Stimulated activated naive CD8-positive, alpha-beta T cell treated with anti-CD3 and anti-CD28 coated beads, Interleukin-15, Interleukin-2, amounts not matched to agents 100 U/mL and 50 U/mL, for 24 hours (primary cell): ENCODE data around the gene PRAME.

Experiments
- ATAC-seq: fragments of 150-1000 bp; cut with Tn5 transposase; one replicate; pipeline ENCODE4 v1.10.0; 2021
- DNase-seq: peaks from one replicate; pipeline ENCODE4 v3.0.0; 2021

The PRAME gene

GRCh38 chr22:22579869-22580604 lies 21.0 kb upstream of the PRAME start:
- ATAC-seq (no peak), DNase-seq (no peak)

- no peak for DNase-seq
- no peak for ATAC-seq
Measured at GRCh38 chr22:22578702-22579424, 19.8 kb upstream of the PRAME start.

- DNase-seq (no peak), ATAC-seq (no peak)
Measured at GRCh38 chr22:22576989-22577427, 17.9 kb upstream of the PRAME start.

GRCh38 chr22:22576244-22576988 lies 17.4 kb upstream of the PRAME start:
- DNase-seq: peak; percentile 56
- ATAC-seq: peak; percentile 9

GRCh38 chr22:22574361-22574760 lies 15.3 kb upstream of the PRAME start:
- DNase-seq (no peak), ATAC-seq (no peak)

GRCh38 chr22:22573047-22573889 lies 14.2 kb upstream of the PRAME start:
- no peak for ATAC-seq
- DNase-seq: no peak

- ATAC-seq: no peak
- DNase-seq: no peak
Measured at GRCh38 chr22:22571862-22572261, 12.8 kb upstream of the PRAME start.

GRCh38 chr22:22571429-22571828 lies 12.4 kb upstream of the PRAME start:
- DNase-seq (no peak), ATAC-seq (no peak)

- no peak for ATAC-seq
- DNase-seq: no peak
Measured at GRCh38 chr22:22569218-22569617, 10.2 kb upstream of the PRAME start.

- DNase-seq (no peak), ATAC-seq (no peak)
Measured at GRCh38 chr22:22565981-22566380, 6.9 kb upstream of the PRAME start.

- DNase-seq (no peak), ATAC-seq (no peak)
Measured at GRCh38 chr22:22558071-22558971, 744 bp downstream of the PRAME start.

- DNase-seq: no peak
- ATAC-seq: no peak
Measured at GRCh38 chr22:22556995-22557925, 1.8 kb downstream of the PRAME start.

- ATAC-seq (no peak), DNase-seq (no peak)
Measured at GRCh38 chr22:22556578-22556977, 2.5 kb downstream of the PRAME start.

- DNase-seq (no peak), ATAC-seq (no peak)
Measured at GRCh38 chr22:22555596-22555995, 3.5 kb downstream of the PRAME start.

- no peak for DNase-seq
- ATAC-seq: no peak
Measured at GRCh38 chr22:22554587-22555284, 4.3 kb downstream of the PRAME start.

- ATAC-seq (no peak), DNase-seq (no peak)
Measured at GRCh38 chr22:22553735-22554586, 5.1 kb downstream of the PRAME start.

GRCh38 chr22:22553141-22553540 lies 5.9 kb downstream of the PRAME start:
- ATAC-seq: no peak
- DNase-seq: no peak

- no peak for ATAC-seq
- no peak for DNase-seq
Measured at GRCh38 chr22:22552630-22553029, 6.4 kb downstream of the PRAME start.
